Tibial nerve (tissue), 4 donors: ENCODE results near the gene ABCA7.

ENCODE experiments used
- EP300 ChIP-seq, 2 donors: sonication (generic); formaldehyde crosslinking; IDR thresholded peaks; one replicate each; pipeline ENCODE4 v1.6.1; 2017; ENCODE audit warnings: antibody characterized with exemption in 2 of 2, mild to moderate bottlenecking in 1 of 2
- TF ChIP-seq, protein P1 (sequence below), 5 experiments: fragments of 200-600 bp in 3 of 5; fragments of 450-650 bp in 2 of 5; sonication (generic) in 3 of 5; IDR thresholded peaks; one replicate each; pipeline ENCODE4 v1.5.1; 2016 to 2019; ENCODE audit warnings: antibody characterized with exemption in 5 of 5, mild to moderate bottlenecking in 3 of 5, moderate library complexity in 2 of 5

- TF ChIP-seq EP300 (IDR thresholded peaks at IDR 0.05) = no peak
- TF ChIP-seq, protein P1, sequence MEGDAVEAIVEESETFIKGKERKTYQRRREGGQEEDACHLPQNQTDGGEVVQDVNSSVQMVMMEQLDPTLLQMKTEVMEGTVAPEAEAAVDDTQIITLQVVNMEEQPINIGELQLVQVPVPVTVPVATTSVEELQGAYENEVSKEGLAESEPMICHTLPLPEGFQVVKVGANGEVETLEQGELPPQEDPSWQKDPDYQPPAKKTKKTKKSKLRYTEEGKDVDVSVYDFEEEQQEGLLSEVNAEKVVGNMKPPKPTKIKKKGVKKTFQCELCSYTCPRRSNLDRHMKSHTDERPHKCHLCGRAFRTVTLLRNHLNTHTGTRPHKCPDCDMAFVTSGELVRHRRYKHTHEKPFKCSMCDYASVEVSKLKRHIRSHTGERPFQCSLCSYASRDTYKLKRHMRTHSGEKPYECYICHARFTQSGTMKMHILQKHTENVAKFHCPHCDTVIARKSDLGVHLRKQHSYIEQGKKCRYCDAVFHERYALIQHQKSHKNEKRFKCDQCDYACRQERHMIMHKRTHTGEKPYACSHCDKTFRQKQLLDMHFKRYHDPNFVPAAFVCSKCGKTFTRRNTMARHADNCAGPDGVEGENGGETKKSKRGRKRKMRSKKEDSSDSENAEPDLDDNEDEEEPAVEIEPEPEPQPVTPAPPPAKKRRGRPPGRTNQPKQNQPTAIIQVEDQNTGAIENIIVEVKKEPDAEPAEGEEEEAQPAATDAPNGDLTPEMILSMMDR (IDR thresholded peaks at IDR 0.05) = no peak
These were observed 71.1 kb downstream of the ABCA7 start for GRCh38 chr19:1110809-1111640.
